GM18867 (cell line): Measurements from ENCODE around the gene SPCS3.
"Not testable (repeated sequence)": the region's sequence is repeated elsewhere in the genome, so short reads cannot be mapped to it uniquely, and the experiment has no call there.

Source experiments
- ATAC-seq: cut with Tn5 transposase; IDR thresholded peaks from one replicate; pipeline ENCODE4 v1.9.1; 2021; ENCODE audit warnings: mild to moderate bottlenecking, moderate library complexity; ENCODE audit not compliant: unreplicated experiment

The SPCS3 gene

DNA sequence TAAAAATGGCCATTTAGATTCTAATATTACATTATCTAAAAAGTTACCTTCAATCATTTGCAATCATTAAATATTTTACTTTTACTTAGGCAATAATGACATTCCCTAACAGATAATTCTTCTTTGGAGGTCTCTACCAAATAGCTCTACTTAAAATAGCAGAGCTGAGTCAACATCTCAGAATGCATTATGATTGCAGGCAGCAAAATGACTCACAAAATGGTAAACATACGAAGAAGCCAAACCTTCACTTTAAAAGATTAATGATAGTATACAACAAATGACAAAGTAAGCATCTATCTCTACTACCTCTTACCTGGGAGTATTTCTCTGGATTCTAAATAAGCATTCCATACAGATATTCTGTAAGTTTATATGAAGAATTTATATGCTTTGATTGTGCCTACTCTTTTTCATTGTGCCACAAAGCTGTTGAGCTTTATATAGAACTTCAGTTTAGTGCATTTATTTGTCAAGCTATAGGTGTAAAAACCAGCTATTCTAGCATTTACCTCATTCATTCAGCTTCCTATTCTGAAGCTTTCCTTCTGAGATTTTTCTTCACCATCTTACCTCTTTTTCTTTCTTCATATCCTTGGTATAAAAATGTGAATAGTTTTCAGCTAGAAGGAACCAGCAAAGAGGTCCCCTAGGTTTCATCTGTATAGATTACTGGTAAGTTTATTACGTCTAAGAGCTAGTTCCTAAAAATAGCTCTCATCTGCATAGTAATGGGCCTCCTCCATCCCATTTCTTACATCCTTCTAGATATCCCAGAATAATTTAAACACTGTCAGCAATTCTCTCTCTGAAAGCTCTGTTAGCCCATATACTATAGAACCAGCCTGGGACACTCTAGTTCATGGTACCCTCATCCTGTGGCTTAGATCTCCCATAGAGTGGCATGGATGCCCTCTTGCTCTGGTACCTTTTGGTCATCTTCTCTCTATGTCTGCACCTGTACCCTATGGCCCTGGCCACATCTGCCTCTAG is 17.2 kb upstream of the SPCS3 start:
- no peak for ATAC-seq

DNA sequence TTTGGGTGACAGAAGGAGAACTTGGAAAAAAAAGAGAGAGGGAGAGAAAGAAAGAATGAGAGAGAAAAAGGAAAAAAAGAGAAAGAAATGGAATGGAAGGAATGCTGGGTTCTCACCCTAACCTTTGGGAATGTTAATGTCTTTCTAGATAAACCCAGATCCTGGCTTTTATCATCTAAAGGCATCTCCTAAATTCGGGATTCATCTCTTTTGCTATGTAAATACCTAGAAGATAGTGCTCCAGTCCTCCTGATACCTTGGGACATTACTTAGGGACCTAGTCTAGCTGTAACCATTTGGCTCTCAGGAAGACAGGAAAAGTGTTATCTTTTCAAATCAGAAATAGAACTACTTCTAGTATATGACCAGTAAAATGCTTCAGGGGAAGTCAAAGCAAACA is 15.8 kb upstream of the SPCS3 start:
- no peak for ATAC-seq

DNA sequence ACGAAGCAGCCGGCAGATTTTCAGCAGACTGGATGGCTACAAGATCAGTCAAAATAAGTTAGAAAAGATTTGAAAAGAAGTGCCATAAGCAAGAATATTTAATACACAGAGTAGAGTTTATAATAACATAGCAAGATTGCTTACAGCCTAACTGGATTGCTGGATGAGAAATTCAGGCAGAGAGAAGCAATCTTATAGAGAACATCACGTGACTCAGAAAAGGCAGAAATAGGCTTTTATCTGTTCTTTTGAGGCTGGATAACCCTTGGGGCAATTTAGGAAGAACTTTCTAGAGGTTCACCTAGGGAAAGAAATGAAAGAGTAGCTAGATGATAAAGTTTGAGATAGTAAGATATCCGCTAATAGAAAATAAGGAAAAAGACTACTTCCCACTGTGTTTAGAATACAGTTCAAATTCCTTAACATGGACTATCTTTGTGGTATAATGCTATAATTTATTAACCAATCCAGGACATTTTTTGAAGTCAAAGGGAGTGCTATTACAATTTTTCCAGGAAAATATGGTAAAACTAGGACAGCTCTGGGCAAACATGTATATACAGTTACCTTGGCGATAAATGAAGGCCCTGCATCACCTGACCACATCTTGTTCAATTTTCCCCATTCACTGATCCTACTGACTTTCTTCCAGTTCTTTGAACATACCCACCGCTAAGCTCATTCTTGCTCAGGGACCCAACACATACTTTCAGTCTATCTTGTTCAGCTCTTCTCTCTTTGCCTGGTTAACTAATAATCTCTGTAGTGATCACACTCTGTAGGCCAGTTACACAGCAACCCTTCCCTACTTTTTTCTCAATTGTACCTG is 12.7 kb upstream of the SPCS3 start:
- no peak for ATAC-seq

DNA sequence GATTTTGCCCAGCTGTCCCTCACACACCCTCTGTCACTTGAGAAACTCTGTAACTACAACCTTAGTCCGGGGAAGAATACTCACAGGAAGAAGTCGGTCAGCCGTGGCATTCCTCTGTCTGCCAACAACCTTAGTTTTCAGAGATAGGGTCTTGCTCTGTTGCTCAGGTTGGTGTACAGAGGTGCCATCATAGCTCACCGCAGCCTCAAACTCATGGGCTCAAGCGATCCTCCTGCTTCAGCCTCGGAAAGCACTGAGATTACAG is 12.2 kb upstream of the SPCS3 start:
- no peak for ATAC-seq

DNA sequence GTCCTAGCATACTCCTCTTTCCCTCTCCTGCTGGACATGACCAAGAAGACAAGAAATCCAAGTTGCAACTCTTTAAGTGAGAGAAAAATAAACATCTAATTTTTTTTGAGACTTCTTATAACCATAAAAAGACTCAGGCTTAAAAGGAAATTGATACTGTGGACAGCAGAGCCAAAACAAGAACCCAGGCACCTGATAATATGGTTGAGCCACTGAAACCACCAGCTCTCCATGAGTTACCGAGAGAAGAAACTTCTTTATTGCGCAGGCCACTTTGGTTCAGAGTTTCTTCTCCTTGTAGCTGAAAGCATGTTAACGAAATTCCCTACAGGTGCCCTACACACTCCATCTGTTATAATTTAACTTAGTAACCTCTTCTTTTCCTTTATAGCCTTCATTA is 11.3 kb upstream of the SPCS3 start:
- peak; percentile 57 for ATAC-seq

DNA sequence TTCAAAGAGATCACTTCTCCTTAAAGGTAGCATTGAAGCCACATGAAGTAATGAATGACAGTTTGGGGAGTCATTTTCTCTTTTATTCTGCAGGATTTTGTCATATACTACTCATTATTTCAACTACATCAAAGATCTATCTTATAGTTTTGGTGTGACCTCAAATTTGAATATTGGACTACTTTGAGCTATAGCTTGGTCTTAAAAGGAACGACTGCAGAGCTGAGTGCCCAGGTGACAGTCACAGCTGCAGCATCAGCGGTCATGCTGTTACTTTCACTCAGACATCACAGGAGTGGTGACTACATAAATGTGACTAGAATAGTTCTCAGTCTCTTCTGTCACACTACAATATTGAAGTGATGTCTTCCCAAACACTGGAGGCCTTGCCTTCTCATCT is 10.7 kb upstream of the SPCS3 start:
- peak; percentile 99 for ATAC-seq

DNA sequence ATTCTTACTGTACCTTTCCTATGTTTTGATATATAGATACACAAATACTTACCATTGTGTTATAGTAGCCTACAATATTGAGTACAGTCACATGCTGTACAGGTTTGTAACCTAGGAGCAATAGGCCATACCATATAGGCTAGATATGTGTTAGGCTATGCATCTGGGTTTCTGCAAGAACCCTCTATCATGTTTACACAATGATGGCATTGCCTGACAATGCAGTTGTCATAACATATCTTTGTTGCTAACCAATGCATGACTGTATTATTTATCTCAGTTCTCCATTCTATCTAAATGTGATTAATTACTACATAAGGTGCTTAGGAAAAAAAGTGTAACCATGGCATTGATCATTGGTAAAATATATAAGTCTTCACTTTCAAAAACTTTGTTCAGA is 10.0 kb upstream of the SPCS3 start:
- ATAC-seq, result no peak

DNA sequence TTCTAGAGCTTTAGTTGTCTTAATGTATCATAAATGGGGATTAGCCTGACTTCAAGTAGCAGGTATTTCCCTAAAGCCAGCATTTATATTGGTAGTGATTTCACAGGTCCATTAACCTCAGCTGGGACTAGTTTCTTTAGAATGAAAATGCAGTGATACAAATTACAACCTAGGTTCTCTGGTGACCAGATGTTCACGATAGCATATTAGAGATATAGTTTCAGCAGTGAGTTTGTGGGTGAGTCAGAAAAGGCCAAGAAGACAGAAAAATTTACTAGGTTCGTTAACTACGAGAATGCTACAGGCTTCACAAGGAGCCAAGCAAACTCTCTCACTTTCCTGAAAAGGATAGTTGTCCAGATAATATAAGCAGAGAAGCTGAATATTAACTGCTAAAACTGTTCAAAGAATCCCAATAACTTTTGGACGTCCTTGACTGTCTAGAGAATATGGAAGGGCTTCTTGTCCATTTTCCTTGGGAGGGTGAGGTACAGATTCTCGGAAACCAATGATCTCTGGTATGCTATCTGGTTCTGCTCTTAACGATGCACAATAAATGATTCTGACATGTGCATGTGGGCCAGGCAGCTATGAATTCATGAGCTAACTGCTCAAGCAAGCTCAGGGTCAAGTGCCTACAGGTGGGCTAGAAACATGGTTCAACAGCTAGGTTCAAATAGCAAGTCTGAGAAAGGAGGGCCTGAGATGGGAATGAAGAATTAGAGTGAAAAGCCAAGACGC is 6.0 kb upstream of the SPCS3 start:
- no peak for ATAC-seq

DNA sequence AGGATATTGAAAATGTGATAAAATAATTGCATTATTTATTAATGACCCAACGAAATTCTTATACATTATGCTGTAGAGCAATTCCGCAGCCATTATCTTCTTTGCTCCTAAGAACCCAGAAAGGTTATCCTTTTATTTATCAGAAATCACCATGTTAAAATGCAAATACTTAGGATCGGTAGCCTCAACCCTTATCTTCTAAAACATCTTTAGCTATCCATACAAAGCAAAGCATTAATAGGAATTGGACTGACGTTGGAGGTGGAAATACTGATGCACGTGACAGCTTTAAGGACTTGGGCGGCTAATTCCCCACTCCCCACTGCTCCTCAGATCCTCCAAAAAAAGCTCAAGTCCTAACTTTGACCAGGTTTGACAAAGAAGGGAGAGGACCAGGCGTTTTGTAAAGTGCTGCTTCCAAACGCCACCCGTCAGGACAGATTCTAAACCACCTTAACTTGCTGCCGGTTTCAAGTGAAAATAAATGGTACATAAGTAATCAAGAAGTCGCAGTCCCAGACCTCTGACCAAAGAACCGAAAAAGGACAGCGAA is 539 bp upstream of the SPCS3 start:
- no peak for ATAC-seq

DNA sequence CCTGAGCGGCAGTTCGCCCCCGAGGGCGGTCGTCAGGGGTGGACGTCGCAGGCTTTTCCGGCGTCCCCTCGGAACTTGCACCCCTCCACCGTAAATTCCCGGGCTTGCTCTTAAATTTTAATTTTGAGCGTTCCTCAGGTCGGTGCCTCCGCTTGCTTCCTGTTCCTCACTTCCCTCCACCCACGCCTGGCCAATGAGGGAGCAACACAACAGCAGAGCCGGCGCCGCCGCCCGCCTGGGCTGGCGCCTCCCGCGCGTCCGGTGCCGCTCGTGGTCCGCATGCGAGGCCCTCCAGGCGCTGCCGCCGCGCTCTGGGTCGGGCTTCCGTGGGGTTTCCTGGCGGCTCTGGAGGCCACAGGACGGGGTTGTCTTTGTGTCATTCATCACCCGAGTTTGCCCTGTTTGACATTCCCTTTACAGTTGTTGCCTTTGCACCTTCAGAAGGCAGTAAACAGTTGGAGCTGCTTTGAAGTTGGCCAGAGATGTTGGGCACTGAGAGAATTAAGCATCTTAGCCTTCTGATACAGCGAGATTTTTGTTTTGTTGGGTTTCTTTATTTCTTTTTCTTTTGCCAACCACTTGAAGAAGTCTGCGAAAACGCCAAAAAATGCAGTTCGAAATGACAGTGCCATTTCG is 692 bp downstream of the SPCS3 start:
- ATAC-seq, result peak; percentile 76

DNA sequence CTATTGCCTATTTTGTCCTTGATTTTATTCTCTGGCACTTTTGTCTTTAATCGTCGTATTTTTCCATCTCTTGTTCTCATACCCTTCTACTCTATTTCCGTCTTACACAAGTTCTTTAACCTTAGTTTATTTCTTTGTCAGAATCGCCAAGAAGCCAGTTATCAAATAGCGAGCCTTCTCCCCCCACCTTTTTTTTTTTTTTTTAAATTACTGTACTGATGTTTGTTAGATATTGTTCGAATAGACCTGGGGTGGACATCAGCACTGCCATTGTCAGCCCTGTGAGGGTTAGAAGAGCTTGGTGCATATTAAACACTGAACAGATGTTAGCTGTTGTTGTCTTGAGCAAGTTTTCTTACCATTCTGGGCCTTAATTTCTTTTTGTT is 1.2 kb downstream of the SPCS3 start:
- ATAC-seq, result no peak

DNA sequence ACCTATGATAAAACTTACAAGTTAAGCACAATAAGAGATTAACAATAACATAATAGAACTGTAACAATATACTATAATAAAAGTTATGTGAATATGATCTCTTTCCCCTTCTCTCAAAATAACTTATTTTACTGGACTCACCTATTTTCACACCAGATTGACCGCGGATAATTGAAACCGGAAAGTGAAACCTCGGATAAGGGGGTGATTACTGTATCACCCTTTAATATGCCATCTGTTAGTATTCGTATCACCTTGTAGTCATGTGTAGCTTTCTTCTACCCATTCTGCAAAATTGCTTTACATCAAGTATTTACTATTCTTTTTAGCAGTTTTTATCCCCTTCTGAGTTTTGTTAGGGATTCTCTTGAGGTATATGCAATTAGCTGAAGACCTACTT is 1.8 kb downstream of the SPCS3 start:
- ATAC-seq, result no peak

DNA sequence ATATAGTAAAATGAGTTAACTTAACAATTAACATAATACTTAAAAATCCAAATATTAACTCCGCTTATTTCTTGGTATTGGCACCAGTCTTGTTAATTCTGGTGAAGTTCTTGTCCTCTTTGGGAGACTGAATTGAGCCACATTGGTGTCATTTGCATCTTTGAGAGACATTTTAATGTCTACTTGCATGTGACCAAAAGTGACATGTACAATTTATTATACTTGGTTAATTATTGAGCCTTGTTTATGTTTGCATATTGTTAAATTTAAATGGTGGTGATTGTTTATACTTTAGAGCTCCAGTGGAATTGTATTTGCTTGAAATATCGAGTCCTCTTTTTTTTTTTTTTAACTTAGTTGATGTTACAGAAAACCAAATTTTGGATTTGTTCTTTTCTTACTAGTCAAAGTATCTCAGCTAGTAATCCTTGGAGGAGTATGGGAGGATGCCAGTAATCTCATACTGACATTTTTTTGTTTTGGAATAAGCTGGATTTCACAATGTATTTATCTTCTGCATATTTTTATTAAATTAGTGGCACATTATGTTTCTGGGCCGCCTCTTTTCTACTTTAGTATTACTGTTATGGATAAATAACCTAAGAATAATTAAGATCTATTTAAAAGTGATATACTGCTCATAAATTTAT is 3.9 kb downstream of the SPCS3 start:
- no peak for ATAC-seq

DNA sequence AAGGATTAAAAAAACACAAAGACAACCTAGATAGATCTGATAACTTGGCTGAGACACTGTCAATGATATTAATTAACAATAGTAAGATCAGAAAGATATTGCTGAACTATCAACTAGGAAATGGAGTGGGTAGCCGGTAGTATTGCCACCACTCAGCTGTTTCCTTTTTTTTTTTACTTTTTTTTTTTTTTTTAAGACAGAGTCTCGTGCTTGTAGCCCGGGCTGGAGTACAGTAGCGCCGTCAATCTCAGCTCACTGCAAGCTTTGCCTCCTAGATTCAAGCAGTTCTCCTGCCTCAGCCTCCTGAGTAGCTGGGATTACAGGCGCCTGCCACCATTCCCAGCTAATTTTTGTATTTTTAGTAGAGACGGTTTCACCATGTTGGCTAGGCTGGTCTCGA is 5.1 kb downstream of the SPCS3 start:
- ATAC-seq, result not testable (repeated sequence)

DNA sequence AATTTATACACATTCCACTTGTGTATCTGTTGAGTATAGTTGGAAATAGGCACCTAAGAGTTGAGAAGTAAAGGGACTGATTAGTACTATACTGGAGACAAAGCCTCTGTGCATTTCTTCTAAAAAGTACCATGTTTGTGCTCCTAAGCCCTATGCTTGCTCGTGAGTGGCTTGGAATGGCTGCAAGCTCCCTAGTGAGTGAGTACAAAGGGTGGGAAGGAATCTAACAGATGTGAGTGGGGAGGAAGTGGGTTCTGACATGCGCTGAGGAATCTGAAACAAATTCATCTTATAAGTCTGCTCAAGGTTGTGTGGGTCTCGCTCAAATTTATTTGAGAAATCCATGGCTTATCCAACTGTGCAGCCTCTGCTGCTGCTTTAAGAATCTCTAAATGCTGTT is 13.3 kb downstream of the SPCS3 start:
- ATAC-seq, result no peak

DNA sequence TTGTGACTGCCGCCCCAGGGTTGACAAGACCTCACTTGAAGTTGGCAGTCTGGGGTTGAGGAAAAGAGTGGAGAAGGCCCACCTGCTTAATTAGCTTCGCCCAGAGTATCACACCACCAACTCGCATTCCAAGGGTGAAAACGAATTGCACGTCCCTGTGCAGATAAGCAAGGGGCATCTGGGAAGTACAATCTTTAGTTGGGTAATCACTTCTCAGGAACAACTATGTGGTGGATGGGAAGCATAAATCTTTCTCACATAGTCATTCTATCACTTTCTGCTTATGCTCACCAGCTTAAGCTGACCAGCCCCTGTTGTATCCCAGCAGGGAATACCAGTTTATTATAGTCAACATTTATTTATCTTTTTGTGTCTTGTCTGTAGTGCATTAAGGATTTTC is 14.3 kb downstream of the SPCS3 start:
- no peak for ATAC-seq

DNA sequence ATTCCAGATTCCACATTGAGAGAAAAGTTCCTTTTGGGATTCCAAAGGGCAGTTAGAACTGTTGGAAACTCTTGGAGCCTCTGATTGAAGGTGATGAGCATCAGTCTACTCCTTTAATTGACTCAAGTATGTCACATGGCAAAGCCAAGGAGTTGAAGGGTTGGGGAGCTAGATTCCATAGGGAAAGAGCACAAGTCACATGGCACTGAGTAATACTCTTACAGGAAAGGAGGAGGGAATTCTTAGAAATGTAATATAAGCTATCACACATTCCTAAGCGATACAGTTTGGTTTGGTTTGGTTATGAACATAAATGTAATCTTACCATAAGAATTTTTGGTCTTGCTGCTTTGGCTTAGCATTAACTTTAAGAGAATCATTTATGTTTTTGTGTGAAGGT is 15.7 kb downstream of the SPCS3 start:
- ATAC-seq, result no peak

DNA sequence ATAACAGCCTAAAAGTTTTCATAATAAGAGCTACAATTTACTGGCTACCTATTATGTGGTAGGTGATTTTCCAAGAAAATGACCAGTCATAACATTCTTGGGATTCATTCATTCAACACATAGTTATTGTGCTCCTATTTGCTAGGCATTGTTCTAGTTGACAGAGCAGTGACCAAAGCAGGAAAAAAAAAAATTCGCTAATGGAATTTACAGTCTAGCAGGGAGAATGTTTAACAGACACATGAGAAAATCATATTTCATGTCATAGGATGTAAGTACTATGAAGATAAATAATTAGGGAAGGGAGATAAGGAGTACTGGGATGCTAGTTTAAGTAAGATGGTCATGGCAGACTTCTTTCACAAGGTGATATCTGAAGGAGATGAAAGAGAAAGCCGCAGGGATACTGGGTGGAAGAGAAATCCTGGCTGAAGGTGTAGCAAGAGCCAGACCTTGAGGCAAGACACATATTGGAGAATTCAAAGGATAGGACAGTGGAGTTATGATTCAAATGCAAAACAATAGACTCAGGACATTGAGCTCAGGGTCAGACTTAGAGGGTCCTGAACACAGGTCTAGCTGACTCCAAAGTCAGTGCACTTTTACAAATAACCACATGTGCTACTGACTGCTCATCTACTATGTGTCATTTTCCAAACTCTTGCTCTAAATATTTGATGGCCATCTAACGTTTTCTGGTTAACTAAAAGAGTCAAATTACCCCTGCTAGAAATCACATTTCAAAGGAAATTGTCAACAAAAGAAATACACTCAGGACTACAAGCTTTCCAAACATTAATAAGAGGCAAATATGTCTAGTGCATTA is 20.4 kb downstream of the SPCS3 start:
- peak; percentile 11 for ATAC-seq
